NCI-H2081 (cell line): ENCODE measurements around the gene KLF13.
A peak's percentile ranks its signal among the peaks of the same experiment; 100 is the strongest.

Experiments used
- DNase-seq, 2 experiments: peaks; one replicate each; lab custom pipeline; 2025; lab: John Stamatoyannopoulos, UW

Gene KLF13

DNA sequence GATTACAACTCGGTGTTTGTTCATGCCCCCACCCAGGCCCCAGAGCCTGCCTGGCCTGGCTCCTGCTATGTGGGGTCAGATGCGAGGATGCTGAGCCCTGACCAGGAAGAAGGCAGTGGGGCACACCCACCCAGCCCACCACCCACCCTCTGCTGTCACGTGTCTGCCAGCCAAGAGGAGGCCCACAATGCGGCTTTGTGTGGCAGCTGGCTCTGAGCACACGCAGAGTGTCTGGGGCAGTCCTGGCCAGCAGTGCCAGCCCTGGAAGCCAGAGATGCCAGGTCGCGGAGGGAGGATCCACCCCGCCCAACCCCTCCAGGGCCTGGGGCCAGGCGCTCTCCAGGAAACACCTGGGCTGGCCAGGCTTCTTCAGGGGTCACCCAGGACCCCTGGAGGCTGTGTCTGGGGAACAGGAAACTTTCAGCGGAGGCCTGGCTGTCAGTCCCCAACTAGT lies 26.4 kb upstream of the KLF13 start:
- peak; percentile 43 to 51 for DNase-seq

- no peak for DNase-seq
Observed at GRCh38 chr15:31300981-31301672, 25.5 kb upstream of the KLF13 start.

- DNase-seq, result no peak
Observed at GRCh38 chr15:31301673-31301990, 25.0 kb upstream of the KLF13 start.

DNA sequence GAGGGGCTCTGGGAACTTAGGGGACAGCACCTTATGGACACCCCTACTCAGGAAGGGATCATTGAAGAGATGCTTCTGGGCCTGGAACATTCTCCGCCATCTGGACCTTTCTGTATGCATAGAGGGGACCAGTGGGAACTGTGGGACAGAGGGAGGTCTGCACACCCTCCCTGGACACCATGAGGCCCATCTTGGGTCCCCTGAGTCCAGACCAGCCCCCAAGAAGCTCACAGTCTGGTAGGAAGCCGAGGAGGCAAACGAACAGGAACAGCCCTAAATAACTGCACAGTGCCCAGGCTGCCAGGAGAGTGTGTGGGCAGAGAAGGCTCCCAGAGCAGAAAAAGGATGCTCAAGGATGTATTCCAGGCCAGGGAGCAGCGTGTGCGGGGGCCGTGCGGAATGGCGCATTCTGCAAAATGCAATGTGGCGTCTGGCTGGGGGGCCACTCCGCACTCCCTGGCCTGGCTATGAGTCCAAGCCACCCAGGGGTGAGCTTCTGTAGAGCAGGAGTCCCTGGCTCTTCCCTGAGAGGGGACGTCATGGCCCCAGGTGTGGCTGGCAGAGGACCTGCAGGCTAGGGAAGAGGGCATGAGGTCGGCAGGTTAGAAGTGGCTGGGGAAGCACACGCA lies 24.5 kb upstream of the KLF13 start:
- no peak for DNase-seq

DNA sequence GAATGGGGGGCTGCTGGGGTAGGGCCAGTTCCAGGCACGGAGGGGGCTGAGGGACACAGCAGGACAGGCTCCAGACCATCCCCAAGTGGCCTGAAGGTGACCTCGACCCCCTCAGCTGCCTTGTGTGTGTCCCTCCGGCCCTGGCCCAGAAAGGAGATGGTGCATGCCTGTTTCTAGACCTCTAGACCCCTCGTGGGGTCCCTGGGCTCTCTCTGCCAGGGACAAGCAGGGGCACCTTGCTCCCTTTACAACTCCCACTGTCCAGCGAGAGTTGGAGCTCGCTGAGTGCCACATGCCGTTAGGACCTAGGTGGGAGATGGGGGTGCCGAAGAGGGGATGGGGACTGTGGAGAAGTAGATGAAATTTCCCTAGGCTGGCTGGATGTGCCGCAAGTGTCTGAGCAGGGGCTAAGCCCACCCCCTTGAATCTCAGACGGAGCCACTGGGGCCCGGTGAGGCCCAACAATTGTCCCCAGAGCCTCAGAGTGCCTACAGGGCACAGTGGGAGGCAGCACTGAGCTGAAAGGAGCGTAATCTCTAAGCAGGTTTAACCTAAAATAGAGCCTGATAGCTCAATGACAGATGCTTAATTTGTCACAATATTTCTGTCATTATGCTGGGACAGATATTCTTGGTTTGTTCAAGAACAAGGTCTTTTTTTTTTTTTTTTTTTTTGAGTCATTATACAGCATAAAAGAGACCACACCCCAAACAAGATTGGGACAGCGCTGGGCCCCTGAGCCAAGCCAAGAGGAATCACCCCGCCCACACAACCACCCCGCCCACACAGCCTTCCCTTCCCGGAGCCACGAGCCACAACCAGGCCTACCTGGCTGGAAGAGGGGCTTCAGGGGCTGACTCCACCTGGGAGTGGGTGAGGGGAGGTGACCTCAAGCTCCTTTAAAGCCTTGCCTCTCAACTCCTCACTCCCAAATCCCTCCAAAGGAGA lies 23.6 kb upstream of the KLF13 start:
- DNase-seq, result peak in 1 of 2 experiments; percentile 54

DNA sequence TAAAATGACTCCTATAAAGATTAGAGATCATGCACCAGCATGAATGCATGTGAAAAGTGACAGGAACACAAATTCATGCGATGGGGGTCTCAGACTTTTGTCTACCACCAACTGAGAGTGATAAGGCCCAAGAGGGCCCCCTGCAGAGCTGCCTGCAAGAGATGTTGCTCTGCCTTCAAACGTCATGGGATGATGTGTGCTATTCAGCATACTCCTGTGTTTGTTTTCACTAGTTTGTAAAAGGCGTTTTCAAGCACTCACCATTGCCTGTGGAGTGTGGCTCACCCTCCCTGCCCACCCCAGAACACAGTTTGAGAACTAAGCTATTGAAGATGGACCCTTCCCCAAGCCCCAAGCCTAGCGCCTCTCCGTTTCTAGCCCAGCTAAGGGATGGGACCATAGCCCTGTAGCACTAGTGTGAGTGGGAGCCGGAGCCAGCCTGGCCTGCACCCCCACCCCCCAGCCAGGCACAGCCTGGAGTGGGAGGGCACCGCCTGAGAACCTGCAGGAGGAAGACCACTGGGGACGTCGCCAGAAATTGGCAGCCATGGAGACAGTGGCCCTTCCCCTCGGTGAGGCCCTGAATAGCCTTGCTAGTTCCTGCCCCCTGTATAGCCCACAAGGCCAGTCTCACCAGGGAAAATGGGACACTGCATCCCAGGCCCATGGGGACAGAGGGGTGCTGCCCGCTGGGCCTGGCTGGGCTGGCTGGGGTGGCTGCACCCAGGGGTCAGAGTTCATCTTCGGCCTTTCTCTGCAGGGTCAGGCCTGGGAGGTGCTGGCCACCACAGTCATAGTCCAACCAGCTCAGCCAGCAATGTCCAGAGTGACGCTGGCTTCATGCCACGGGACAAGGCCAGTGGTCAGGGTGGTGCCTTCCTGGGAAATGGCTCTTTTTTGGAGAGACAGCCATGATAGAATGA lies 22.6 kb upstream of the KLF13 start:
- DNase-seq, result peak in 1 of 2 experiments; percentile 20

DNA sequence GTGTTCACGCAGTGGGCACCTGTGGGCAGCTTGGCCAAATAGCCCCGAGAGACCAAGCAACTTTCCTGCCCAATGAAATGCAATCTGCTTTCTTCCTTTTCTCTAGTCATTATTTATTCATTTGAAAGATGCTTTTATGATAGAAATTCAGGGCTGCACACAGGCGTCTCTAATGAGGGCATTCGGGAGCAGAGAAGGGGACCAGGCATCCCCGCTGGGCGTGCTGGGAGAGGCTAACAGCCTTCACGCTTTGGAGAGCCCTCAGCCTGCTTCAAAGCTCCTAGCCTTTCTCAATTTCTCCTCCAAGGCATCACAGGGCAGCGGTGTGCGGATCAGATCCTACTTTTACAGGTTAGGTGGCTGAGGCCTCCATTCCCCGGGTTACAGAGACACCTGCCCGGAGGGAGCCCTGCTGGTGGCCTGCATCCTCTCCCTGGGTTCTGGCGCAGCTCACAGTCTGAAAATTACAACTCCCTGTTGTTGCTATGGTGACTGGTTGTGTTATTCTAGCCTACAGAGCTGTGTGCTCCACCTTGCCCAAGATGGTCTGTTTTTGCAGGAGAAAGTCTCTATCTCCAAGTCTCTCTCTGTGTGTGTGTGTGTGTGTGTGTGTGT lies 21.8 kb upstream of the KLF13 start:
- DNase-seq, result peak; percentile 91 to 97

DNA sequence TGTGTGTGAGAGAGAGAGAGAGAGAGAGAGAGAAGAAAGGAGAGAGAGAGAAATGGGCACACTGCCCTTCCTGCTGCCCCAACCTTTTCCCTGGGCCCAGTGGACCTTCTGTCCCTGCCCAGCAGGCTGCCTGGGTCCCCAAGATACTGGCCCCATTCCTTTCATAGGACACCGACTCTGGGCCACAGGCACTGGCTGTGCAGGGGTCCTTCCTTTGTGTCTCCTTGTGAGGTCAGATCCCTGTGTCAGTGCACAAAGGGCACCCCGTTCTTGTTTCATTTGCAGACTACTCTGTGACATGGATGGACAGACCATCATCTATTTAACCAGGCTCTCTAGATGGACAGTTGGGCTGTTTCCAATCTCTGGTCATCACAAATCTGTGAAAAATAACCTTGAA lies 21.3 kb upstream of the KLF13 start:
- DNase-seq, result no peak

- no peak for DNase-seq
Observed at GRCh38 chr15:31305796-31306425, 20.7 kb upstream of the KLF13 start.

DNA sequence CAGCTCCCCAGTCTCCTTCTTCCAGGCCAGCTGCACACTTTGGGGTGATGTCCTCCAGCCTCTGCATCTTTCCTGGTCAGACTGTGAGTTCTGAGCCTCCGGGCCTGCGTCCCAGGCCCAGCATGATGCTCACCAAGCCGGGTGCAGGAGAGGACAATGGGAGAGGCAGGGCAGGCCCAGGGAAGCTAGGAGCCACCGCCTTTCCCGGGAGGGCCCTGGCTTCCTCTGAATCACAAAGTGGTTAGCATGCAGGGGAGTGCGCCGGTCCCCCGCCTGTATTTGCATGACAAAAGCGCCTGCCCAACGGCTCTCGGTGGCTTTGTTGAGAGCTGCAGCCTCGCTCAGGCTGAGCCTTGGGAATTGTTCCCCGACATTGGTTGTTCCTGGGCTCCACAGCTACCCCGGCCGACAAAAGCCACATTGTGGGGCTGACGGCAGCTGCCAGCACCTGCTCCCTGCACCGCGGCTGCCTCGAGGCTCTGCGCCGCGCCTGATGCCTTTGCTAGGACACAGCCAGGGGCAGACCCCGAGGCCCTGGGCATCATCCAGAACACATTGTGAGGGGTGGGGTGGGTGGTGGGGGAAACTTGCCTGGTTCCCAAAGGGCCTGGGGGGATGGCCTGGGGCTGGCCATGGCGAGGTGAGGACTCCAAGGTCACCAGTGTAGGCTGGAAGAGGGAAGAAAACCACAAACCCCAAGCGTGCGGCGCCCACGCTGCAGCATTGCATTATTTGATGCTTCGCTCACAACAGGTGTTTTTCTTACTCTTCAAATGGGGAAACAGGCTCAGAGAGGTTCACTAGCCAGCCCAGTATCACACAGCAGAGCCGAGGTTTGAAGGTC lies 20.0 kb upstream of the KLF13 start:
- DNase-seq, result peak; percentile 94 to 96

DNA sequence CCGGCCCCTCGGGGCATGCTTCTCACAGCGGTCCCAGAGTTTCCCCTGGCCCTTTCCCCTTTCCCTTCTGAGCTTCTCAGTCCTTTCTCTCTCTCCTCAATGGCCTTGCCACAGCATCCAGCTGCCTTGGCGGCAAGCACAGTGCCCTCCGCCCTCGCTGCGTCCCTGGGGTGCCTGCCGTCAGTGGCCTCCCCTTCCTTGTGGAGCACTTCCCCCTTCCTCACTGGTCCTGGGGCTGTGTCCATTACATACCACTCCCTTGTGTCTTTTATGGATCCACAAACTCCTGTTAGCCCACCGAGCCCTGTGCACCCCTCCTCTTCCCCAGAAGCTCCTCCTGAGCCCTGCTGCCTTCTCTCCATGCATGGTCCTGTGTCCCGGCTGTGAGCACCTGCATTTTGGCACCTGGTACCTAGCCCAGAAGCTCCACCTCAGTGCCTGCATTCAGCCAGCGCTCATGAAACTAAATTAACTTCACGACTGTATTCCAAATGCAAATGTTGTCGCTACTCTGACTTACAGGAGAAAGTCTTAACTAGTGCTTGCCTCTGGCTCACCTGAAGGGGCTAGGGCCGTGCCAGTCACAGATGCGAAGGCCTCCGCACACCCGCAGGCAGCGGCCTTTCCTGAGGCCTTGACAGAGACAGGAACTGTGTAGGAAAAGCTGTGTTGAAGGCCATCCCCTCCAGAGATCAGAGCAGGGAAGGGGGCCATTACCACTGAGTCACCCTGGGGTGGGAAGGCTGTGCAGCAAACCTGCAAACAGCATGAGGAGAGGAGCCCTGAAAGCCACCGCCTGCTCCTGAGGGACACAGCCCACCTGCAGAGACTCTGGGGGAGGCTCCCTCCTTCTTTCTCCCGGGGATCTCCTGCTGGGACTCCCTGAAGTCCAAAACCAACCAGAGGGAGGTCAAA lies 19.1 kb upstream of the KLF13 start:
- DNase-seq, result peak in 1 of 2 experiments; percentile 42

- DNase-seq, result peak in 1 of 2 experiments; percentile 66
Observed at GRCh38 chr15:31308185-31308639, 18.4 kb upstream of the KLF13 start.

DNA sequence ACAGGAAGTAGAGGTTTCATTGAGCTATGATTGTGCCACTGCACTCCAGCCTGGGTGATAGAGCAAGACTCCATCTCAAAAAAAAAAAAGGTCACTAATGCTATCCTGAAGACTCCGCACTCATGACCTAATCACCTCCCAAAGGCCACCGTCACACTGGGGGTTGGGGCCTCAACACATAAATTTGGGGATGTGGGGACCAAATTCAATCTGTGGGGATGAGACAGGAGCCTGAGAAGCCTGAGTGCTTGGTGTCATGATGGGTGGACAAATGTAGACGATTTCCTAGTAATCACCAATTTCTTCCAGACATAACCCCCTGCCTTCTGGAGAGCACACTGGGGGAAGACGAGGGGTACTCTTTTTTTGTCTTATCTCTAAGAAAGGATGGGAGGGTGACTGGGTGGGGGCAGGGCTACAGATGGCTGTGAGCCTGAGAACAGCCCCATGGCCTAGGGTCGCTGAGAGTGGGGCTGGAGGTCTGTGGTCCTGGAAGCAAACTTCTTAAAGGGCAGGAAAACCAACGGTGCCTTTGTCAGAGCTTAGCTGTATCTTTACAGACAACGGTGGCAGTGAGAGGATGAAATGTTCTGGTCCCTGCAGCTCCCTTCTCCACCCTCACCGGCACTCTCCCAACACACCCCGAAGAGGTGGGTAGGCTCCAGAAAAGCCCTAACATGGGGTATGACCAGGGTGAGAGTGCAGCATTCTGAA lies 16.6 kb upstream of the KLF13 start:
- no peak for DNase-seq

DNA sequence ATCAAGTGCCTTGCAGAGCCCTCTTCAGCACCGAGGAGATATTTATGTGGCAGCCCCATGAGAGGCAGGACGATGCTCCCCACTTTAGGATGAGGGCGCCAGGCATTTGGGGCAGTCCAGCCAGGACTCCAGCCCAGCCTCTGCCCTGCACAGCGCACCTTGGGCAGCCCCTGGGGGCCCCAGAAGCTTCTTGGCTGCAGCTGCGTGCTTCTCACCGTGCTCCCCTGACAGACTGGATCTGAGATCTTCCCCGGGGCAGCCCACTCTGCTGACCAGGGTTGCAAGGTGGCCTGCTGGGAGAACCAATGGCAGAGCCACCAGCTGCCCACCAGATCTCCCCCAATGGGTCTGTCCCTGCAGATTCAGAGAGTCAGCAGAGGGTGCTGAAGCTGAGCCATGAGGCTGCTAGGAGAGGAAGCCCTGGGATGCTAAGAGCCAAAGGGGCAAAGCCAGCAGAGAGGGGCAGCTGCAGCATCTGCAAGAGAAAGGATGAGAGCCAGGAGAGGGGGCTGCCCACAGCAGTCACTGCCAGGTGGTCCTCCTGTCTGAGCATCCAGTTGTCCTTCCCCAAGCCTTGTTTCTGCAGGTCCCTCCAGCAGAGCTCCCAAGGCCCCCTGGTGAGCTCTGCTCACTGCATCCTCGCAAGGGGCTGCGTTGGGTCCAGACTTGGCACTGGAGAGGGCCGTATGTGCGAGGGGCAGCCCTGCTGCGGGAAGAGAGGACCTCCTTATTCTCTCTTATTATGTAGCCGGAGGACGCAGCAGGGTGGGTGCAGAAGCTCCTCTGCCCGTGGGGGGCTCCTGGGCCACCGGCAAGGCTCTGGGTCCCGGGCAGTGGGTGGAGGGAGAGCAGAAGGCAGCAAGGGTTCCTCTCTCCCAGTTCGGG lies 14.7 kb upstream of the KLF13 start:
- no peak for DNase-seq

DNA sequence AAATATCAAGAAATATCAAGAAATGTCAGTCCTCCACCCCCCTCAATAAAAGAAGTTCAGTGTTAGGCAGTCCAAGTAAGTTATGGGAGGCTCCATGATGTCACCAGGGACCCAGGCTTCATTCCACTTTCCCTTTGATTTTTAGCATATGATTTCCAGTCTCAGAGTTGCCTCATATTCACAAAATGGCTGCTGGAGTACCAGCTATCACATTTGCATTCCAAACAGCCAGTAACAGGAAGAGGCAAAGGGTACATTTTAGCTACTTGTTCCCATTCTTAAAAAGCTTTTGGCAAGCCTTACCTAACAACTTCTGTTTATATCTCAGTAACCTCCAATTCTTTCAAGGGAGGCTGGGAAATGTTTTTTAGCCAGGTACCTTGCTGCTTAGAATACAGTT lies 13.4 kb upstream of the KLF13 start:
- DNase-seq, result no peak

- no peak for DNase-seq
Observed at GRCh38 chr15:31314380-31314779, 12.3 kb upstream of the KLF13 start.
